ENCODE results near the gene TMOD1.

Gene TMOD1

DNA sequence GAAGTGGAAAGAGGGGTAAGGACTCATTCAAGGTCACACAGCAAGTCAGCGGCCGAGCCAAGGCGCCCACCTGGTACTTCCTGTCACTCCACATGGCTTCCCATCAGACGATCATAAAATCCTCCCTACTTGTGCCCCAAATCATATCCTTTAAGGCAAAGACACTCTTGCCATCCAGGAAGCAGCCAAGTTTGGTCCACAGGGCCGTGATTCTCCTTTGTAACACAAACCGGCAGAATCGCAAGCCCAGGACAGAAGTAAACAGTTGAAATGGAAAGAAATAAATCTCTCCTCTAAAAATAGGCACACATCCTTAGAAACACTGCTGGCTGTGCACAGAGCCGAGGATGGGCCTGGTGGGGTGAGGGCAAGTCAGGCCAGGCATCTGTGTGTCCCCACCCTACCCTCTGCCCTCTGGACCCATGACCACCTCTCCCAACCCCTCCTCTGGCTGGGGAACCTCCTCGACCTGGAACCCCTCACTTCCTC, 30.5 kb downstream of the TMOD1 start:
- Histone ChIP-seq H3K4me3 (ENCODE audit: low read depth, low read length) (no peak overlapping the region), H3K9me3 (ENCODE audit: control insufficient read depth, insufficient read depth, low read length) (no peaks in the 10 kb centered on the region), H3K9ac (ENCODE audit: low read depth, low read length) (no peak overlapping the region), H3K27ac (ENCODE audit: low read depth, low read length) (no peak overlapping the region), H3K4me1 (ENCODE audit: control insufficient read depth, insufficient read depth, low read length) (peaks cover 20% of the 10 kb centered on the region), H3K36me3 (ENCODE audit: control insufficient read depth, insufficient read depth, low read length) (no peaks in the 10 kb centered on the region), H3K27me3 (ENCODE audit: control insufficient read depth, insufficient read depth, low read length) (no peaks in the 10 kb centered on the region)

DNA sequence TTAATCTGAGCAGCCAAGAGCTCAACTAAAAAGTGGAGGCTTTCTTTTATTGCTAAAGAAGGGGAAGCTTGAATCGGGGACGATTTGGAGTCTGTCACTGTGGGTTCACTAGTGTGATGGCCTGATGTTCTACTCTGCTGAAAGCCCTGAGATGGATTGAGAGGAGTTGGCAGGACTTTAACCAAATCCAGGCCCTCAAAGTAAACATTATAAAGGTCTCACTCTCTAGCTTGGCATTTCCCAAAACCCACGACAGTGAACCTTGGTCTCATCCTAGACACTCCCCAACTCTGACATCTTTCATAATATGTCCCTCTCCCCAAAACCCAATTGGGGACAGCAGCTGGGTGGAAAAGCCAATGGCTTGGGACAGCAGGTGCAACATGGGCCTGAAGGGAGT, 32.7 kb downstream of the TMOD1 start:
- no peak overlapping the region for H3K27ac ChIP-seq (ENCODE audit: low read depth, low read length)
- no peak overlapping the region for H3K4me3 ChIP-seq (ENCODE audit: low read depth, low read length)
- H3K9ac ChIP-seq (ENCODE audit: low read depth, low read length), result no peak overlapping the region
- H3K36me3 ChIP-seq (ENCODE audit: control insufficient read depth, insufficient read depth, low read length), result no peaks in the 10 kb centered on the region
- H3K4me1 ChIP-seq (ENCODE audit: control insufficient read depth, insufficient read depth, low read length), result no peaks in the 10 kb centered on the region; the same call in 1 of the 2 replicates
- H3K27me3 ChIP-seq (ENCODE audit: control insufficient read depth, insufficient read depth, low read length), result no peaks in the 10 kb centered on the region
- H3K9me3 ChIP-seq (ENCODE audit: control insufficient read depth, insufficient read depth, low read length), result no peaks in the 10 kb centered on the region

DNA sequence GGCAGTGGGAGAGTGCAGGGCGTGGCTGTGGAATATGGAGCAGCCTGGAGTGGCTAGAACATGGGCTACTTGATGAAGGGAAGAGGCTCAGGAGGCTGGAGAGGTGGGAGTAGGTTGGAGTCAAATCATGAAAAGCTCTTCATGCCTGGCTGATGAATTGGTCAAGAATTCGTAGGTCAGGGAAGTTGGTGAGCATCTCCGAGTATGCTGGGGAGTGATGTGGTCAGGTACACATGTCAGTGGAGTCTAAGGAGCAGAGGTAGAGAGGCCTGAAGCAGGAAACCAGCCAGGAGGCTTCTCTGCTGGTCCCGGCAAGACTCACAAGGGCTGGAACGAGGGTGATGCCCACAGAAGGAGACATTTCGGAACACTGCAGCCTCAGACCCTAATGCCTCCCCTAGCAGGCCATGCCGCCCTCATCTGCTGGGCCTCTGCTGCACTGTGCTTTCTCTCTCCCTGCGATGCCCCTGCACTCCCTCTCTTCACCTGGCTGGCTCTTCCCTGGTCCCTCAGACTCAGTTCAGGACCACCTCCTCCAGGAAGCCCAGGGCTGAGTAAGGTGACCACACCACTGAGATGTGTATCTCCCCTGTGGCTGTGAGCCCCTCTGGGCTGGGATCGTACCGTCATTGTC, 33.6 kb downstream of the TMOD1 start:
- Histone ChIP-seq H3K4me3 (ENCODE audit: low read depth, low read length) (no peak overlapping the region), H3K27me3 (ENCODE audit: control insufficient read depth, insufficient read depth, low read length) (no peaks in the 10 kb centered on the region), H3K36me3 (ENCODE audit: control insufficient read depth, insufficient read depth, low read length) (no peaks in the 10 kb centered on the region), H3K4me1 (ENCODE audit: control insufficient read depth, insufficient read depth, low read length) (no peaks in the 10 kb centered on the region), H3K9ac (ENCODE audit: low read depth, low read length) (no peak overlapping the region), H3K27ac (ENCODE audit: low read depth, low read length) (no peak overlapping the region), H3K9me3 (ENCODE audit: control insufficient read depth, insufficient read depth, low read length) (no peaks in the 10 kb centered on the region)

DNA sequence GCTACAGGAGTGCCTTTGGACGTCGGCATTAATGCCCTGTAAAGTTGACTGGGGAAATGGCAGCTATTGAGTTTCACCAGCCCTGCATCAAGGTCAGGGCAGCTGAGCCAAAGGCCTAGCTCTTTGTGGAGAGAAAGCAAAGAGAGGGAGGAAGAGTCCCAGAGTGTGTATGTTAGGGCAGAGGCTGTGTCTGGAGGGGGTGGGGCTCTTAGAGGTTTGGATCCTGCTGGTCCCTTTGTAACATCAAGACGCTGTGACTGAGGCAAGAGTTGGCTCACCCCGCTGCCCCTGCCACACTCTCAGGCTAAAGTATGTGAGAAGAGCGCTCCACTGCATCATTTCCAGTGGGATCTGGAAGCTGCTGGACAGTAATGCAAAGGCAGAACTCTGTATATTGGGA, 34.3 kb downstream of the TMOD1 start:
- H3K4me1 ChIP-seq (ENCODE audit: control insufficient read depth, insufficient read depth, low read length), result no peaks in the 10 kb centered on the region
- H3K36me3 ChIP-seq (ENCODE audit: control insufficient read depth, insufficient read depth, low read length), result no peaks in the 10 kb centered on the region

DNA sequence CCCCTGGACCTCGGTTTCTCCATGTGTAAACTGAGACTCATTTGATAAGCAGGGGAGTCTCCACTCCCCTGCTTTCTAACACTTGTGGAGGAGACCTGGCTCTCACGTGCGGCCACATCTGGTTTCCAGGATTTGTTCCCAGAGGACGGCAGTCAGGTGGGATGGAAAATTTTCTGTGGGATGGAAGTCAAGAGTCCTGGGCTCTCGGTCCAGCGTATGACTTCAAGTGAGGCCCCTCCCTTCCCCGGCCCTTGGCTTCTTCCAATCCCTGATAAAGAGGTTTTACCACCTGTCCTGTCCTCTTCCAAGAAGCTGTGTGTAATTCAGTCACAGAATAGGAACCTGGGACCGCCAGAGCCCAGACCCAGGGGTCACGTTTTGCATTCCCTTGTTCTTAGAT, 35.0 kb downstream of the TMOD1 start:
- no peak overlapping the region for H3K27ac ChIP-seq (ENCODE audit: low read depth, low read length)
- no peaks in the 10 kb centered on the region for H3K27me3 ChIP-seq (ENCODE audit: control insufficient read depth, insufficient read depth, low read length)
- H3K9me3 ChIP-seq (ENCODE audit: control insufficient read depth, insufficient read depth, low read length), result no peaks in the 10 kb centered on the region
- no peak overlapping the region for H3K4me3 ChIP-seq (ENCODE audit: low read depth, low read length)
- H3K36me3 ChIP-seq (ENCODE audit: control insufficient read depth, insufficient read depth, low read length), result no peaks in the 10 kb centered on the region
- no peak overlapping the region for H3K9ac ChIP-seq (ENCODE audit: low read depth, low read length)
- H3K4me1 ChIP-seq (ENCODE audit: control insufficient read depth, insufficient read depth, low read length), result no peaks in the 10 kb centered on the region

More for the DNA sequence above, 34.3 kb downstream of the TMOD1 start:
- H3K4me3 ChIP-seq (ENCODE audit: low read depth, low read length), result no peak overlapping the region
- H3K27me3 ChIP-seq (ENCODE audit: control insufficient read depth, insufficient read depth, low read length), result no peaks in the 10 kb centered on the region
- no peak overlapping the region for H3K27ac ChIP-seq (ENCODE audit: low read depth, low read length)
- H3K9ac ChIP-seq (ENCODE audit: low read depth, low read length), result no peak overlapping the region
- H3K9me3 ChIP-seq (ENCODE audit: control insufficient read depth, insufficient read depth, low read length), result no peaks in the 10 kb centered on the region

DNA sequence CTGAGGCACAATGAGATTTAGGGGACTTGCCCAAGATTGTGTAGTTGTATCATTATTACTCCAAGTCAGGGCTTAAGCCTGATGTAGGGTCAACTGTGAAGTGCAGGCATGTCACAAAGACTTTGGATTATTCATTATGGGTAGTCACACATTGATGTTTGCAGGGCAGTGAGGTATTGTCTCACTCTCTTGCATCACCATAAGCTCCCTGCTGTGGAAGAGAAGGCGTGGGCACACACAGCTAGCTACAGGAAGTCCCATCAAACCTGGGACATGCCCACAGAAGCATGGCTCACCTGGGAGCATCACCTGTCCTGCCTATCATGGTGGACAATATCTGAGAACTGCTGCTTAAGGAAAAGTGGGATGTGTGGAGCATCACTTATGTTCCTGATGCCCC, 42.1 kb downstream of the TMOD1 start:
- peaks cover 12% of the 10 kb centered on the region; the same call in 1 of the 2 replicates for H3K4me1 ChIP-seq (ENCODE audit: control insufficient read depth, insufficient read depth, low read length)
- no peaks in the 10 kb centered on the region for H3K36me3 ChIP-seq (ENCODE audit: control insufficient read depth, insufficient read depth, low read length)
- H3K9me3 ChIP-seq (ENCODE audit: control insufficient read depth, insufficient read depth, low read length), result no peaks in the 10 kb centered on the region
- H3K4me3 ChIP-seq (ENCODE audit: low read depth, low read length), result no peak overlapping the region
- H3K9ac ChIP-seq (ENCODE audit: low read depth, low read length), result no peak overlapping the region
- no peak overlapping the region for H3K27ac ChIP-seq (ENCODE audit: low read depth, low read length)
- H3K27me3 ChIP-seq (ENCODE audit: control insufficient read depth, insufficient read depth, low read length), result no peaks in the 10 kb centered on the region

DNA sequence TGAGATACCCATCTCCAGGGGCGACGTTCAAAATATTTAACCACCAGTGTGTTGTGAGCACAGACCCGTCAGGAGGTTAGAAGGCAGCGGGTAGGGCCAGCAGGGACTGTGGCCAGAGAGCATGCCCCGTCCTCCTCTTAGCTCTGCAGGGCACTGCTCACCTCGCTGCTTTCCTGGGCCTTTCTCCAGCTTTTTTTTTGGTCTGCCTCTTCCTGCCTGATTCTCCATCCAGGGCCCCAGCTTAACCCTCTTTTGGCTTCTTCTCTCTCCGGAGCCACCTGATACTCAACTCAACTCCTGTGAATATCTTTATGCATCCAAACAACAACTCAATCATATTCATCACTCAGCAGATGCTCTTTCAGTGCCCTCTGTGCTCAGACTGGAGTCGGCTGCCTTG, 44.0 kb downstream of the TMOD1 start:
- no peaks in the 10 kb centered on the region for H3K9me3 ChIP-seq (ENCODE audit: control insufficient read depth, insufficient read depth, low read length)
- peaks cover 12% of the 10 kb centered on the region; the same call in 1 of the 2 replicates for H3K4me1 ChIP-seq (ENCODE audit: control insufficient read depth, insufficient read depth, low read length)
- no peak overlapping the region for H3K9ac ChIP-seq (ENCODE audit: low read depth, low read length)
- no peak overlapping the region for H3K27ac ChIP-seq (ENCODE audit: low read depth, low read length)
- no peaks in the 10 kb centered on the region for H3K27me3 ChIP-seq (ENCODE audit: control insufficient read depth, insufficient read depth, low read length)
- H3K4me3 ChIP-seq (ENCODE audit: low read depth, low read length), result no peak overlapping the region
- H3K36me3 ChIP-seq (ENCODE audit: control insufficient read depth, insufficient read depth, low read length), result no peaks in the 10 kb centered on the region

DNA sequence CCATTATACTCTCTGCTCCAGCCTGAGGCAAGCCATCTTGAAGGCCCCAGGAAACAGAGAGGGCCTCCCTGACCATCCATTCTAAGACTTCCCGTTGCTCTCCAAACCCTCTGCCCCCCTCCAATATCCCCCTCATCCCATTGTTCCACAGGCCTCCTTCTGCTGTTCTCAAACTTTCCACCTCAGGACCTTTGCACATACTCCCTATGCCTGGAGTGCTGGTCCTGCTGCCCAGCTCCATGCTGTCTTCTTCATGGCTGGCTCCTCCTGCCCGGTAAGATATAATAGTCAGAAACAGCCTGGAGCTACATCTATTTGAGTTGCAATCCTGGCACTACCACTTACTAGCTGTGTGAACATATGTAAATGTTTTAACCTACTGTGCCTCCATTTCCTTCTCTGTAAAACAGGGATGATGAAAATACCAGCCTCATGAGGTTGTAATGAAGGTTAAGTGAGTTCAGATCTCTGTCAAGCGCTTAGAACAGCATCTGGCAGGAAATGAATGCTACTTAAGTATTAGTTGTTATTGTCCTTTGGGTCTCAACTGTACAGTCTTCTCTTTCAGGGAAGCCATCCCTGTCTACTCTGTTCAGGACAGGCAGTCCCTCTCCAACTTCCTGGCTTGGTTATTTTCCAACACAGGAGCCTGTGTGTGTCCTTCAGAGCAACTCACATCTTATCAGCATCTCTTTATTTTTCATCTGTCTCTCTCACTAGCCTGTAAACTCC, 45.8 kb downstream of the TMOD1 start:
- Histone ChIP-seq H3K4me3 (ENCODE audit: low read depth, low read length) (no peak overlapping the region), H3K27ac (ENCODE audit: low read depth, low read length) (no peak overlapping the region), H3K9ac (ENCODE audit: low read depth, low read length) (no peak overlapping the region), H3K27me3 (ENCODE audit: control insufficient read depth, insufficient read depth, low read length) (no peaks in the 10 kb centered on the region), H3K9me3 (ENCODE audit: control insufficient read depth, insufficient read depth, low read length) (no peaks in the 10 kb centered on the region), H3K36me3 (ENCODE audit: control insufficient read depth, insufficient read depth, low read length) (no peaks in the 10 kb centered on the region), H3K4me1 (ENCODE audit: control insufficient read depth, insufficient read depth, low read length) (peaks cover 12% of the 10 kb centered on the region; the same call in 1 of the 2 replicates)

DNA sequence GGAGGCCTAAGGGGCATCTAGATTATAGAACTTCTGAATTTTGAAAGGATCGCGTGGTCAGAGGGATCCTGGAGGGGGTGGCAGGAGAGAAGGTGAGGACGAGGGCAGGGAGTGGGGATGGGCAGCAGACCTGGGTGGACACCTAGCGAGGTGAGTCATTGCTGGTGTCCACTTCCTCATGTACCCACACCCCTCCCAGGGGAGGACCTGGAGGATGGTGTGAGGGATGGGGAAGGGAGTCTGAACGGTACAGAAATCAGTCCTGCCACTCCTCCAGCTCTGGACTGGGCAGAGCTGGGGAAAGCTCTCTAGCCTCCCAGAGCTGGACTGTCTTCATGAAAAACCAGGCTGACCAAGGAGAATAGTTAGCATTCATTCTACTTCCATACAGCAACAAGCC, 46.9 kb downstream of the TMOD1 start:
- Histone ChIP-seq H3K4me3 (ENCODE audit: low read depth, low read length) (no peak overlapping the region), H3K36me3 (ENCODE audit: control insufficient read depth, insufficient read depth, low read length) (no peaks in the 10 kb centered on the region), H3K9ac (ENCODE audit: low read depth, low read length) (no peak overlapping the region), H3K27ac (ENCODE audit: low read depth, low read length) (no peak overlapping the region), H3K27me3 (ENCODE audit: control insufficient read depth, insufficient read depth, low read length) (no peaks in the 10 kb centered on the region), H3K4me1 (ENCODE audit: control insufficient read depth, insufficient read depth, low read length) (peaks cover 5% of the 10 kb centered on the region; the same call in 1 of the 2 replicates), H3K9me3 (ENCODE audit: control insufficient read depth, insufficient read depth, low read length) (no peaks in the 10 kb centered on the region)

DNA sequence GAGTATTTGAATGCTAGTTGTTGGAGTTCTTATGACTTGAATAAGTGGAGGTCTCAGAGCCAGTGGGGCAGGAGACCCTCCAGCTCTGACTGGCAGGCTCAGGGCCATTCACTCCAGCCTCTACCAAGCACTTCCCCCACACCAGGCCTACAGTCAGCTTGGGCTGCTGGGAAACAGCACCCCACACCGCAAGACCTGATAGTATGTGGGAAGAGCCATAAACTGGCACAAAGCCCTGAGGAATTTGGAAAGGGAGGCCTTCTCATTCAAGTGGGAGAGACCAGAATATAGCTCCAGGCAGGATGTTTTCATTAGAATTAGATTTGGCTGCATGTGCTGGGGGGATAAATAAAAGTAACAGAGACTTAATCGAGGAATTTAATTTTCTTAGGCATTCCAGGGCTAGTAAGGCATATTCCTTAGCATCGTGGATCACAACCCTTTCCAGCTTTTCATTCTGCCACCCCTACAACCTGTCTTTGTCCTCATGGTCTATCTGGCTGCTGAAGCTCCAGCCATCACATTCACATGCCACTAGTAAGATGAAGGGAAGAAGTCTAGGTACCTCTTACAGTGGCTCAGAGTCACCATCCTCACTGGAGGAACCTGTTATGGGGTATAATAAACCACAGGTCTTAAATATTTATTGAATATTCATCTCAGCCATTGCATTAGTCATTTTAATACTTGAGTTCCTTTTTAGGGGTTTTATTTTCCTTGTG, 47.5 kb downstream of the TMOD1 start:
- no peaks in the 10 kb centered on the region for H3K36me3 ChIP-seq (ENCODE audit: control insufficient read depth, insufficient read depth, low read length)
- H3K9me3 ChIP-seq (ENCODE audit: control insufficient read depth, insufficient read depth, low read length), result no peaks in the 10 kb centered on the region
- no peak overlapping the region for H3K4me3 ChIP-seq (ENCODE audit: low read depth, low read length)
- H3K4me1 ChIP-seq (ENCODE audit: control insufficient read depth, insufficient read depth, low read length), result no peaks in the 10 kb centered on the region
- no peak overlapping the region for H3K9ac ChIP-seq (ENCODE audit: low read depth, low read length)
- no peaks in the 10 kb centered on the region for H3K27me3 ChIP-seq (ENCODE audit: control insufficient read depth, insufficient read depth, low read length)
- no peak overlapping the region for H3K27ac ChIP-seq (ENCODE audit: low read depth, low read length)

DNA sequence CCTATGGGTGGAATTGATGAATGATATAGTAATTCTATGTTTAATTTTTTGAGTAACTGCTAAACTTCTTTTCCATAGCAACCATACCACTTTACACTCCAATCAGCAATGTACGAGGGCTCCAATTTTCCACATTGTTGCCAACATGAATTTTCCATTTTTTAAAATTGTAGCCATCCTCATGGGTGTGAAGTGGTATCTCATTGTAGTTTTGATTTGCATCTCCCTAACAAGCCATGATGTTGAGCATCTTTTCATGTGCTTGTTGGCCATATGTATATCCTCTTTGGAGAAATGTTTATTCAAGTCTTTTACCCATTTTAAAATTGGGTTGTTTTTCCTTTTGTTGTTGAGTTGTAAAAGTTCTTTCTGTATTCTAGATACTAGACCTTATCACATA, 48.9 kb downstream of the TMOD1 start:
- H3K27me3 ChIP-seq (ENCODE audit: control insufficient read depth, insufficient read depth, low read length), result no peaks in the 10 kb centered on the region
- no peaks in the 10 kb centered on the region for H3K9me3 ChIP-seq (ENCODE audit: control insufficient read depth, insufficient read depth, low read length)

More for the DNA sequence above, 48.9 kb downstream of the TMOD1 start:
- Histone ChIP-seq H3K36me3 (ENCODE audit: control insufficient read depth, insufficient read depth, low read length) (no peaks in the 10 kb centered on the region), H3K9ac (ENCODE audit: low read depth, low read length) (no peak overlapping the region), H3K4me3 (ENCODE audit: low read depth, low read length) (no peak overlapping the region), H3K4me1 (ENCODE audit: control insufficient read depth, insufficient read depth, low read length) (no peaks in the 10 kb centered on the region), H3K27ac (ENCODE audit: low read depth, low read length) (no peak overlapping the region)
